NCI-H1048 (cell line): ENCODE data around the gene CCDC88B.
A peak's percentile ranks its signal among the peaks of the same experiment; 100 is the strongest.
"Not testable (repeated sequence)": the region's sequence is repeated elsewhere in the genome, so short reads cannot be mapped to it uniquely, and the experiment has no call there.

Experiments
- DNase-seq: peaks from one replicate; lab custom pipeline; 2025; lab: John Stamatoyannopoulos, UW

Gene CCDC88B

DNA sequence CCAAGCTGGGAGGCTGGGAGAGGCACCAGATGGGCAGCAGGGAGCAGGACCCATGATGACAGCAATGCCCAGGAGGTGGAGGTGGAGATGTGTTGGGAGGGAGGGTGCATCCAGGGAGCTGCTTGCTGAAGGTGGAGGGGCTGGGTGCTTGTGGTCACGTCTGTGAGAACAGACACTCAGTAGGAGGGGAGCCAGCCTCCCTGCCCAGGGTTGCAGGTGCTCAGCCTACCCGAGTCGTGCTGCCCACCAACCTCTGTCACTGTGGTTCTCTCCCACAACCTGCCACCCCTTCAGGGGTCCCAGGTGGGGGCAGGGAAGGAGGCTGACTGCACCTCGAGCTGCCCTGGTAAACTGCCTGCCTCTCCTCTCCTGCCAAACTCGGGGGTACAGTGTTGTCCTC, 16.6 kb upstream of the CCDC88B start:
- DNase-seq: no peak

DNA sequence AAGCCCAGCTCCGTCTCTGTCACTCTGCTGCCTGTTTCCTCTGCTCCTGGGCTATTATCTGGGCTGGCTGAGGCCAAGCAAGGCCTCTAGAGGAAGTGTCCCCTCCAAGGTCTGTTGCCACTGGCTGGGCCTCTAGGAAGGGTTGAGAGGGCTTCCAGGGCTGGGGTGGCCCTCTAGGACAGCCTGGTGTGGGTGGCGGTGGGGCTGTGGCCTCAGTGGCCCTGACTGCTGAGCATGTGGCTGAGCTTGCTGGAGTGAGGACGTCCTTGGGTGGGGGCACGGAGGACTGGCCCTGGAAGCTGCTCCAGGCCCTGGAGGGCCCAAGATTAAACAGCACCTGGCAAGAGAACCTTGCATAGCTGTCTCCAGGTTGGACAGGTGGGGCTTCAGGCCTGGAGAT, 16.0 kb upstream of the CCDC88B start:
- DNase-seq: not testable (repeated sequence)

DNA sequence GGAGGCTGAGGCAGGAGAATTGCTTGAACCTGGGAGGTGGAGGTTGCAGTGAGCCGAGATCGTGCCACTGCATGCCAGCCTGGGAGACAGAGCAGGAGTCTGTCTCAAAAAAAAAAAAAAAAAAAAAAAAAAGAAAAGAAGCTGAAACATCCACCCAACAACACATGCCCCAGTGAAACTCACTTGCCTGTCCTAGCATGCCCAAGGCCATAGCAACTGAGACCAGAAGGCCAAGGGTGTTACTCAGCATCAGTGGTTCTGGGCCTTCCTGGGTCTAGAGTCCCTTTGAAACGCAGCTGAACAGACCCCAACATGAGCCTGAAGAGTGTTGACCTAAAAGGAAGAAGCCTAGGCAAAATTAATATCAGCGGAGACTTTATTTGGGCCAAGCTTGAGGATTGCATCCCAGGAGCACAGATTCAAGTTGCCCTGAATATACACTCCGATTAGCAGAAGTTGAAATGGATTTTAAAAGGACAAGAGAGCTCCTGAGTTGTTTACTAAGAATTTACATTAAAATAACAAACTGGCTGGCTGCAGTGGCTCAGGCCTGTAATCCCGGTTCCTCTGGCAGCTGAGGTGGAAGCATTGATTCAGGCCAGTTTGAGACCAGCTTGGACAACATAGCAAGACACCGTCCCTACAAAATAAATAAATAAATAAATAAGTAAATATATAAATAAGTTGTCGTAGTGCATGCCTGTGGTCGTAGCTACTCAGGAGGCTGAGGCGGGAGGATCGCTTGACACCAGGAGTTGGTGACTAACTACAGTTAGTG, 15.1 kb upstream of the CCDC88B start:
- DNase-seq: no peak

DNA sequence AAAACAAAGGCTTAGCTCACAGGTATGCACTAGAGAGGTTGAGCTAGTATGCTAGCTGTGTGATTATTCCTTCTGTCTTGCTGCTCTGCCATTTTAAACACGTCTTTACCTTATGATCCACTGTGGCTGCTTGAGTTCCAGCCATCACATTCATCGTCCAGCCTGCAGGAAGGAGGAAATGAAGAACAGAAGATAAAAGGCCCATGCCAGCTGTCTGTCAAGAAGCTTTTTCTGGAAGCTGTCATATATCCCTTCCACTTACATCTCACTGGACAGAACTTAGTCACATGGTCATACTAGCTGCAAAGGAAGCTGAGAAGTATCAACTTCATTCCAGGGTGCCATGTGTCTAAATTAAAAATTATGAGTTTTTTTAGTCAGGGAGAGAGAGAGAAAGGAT, 12.6 kb upstream of the CCDC88B start:
- no peak for DNase-seq

DNA sequence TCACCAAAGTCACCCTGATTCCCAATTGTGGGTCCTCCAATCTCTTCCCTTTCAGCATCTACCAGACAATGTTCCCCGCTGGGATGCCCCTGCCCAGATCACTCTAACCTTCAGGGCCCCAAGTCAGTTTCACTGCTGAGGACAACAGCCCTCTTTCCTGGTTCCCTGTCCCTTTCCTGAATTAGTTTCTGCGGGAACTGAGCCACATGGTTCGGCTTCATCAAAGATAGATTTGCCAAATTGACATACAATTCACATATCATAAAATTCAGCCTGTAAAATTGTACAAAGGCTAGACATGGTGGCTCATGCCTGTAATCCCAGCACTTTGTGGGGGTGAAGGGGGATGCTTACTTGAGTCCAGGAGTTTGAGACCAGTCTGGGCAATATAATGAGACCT, 12.0 kb upstream of the CCDC88B start:
- no peak for DNase-seq

DNA sequence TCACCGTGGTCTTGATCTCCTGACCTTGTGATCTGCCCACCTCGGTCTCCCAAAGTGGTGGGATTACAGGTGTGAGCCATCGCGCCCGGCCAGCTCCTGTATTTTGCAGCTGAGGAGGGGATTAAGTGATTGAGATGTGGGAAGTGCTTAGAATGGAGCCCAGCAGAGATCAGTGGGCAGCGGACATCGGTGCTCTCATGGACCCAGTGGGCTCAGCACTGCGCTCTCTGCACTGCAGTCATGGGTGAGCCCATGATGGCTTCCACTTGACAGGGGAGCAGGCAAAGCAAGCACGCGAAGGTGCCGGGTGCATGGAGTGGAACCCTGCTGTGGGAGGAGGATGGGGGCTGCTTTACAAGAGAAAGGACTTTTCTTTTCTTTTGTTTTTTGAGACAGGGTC, 9.1 kb upstream of the CCDC88B start:
- no peak for DNase-seq

DNA sequence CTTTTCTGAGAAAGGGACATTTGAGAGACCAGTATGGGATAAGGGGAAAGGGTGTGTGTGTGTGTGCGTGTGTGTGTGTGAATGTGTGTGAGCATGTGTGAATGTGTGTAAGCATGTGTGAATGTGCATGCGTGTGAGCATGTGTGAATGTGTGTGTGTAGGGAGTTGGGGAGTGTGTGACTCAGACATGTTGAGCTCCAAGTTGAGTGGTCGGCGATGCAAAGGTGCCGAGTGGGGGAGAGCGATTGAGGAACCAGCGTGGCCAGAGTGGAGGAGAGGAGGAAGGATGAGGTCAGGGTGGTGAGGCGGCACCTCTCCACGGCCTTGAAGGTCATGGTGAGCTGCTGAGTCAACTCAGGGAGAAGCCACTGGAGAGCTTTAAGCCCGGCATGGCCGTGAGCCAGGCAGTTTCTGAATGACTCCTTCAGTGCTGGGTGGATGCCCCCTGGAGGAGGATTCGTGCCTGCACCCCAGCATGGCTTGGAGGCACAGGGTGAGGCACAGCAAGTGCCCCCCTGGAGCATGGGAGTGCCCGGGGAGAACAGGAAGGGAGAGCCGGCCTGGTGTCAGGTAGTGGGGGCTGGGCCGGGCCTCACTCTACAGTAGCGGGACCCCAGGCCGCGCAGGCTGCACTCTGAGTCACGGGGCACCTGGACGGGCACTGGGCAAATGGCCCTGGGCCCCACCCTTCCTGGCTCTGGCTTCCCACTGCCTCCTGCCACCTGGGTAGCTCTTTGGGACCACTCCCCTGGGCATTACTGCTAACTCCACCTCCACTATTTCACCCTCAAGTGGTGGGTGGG, 8.2 kb upstream of the CCDC88B start:
- no peak for DNase-seq

DNA sequence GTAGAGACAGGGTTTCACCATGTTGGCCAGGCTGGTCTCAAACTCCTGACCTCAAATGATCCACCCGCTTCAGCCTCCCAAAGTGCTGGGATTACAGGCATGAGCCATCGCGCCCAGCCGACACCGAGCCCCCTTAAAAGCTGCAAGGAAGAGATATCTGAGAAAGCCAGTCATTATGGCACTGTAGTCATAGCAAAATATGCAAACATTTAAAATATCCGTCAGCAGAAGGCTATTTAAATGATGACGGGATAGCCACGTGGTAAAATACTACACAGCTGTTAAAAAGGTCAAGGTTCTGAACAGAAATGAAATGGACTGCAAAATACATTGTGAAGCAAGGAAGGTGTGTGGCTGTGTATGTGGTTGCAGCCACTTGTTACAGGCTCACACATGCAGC, 6.4 kb upstream of the CCDC88B start:
- DNase-seq: no peak

DNA sequence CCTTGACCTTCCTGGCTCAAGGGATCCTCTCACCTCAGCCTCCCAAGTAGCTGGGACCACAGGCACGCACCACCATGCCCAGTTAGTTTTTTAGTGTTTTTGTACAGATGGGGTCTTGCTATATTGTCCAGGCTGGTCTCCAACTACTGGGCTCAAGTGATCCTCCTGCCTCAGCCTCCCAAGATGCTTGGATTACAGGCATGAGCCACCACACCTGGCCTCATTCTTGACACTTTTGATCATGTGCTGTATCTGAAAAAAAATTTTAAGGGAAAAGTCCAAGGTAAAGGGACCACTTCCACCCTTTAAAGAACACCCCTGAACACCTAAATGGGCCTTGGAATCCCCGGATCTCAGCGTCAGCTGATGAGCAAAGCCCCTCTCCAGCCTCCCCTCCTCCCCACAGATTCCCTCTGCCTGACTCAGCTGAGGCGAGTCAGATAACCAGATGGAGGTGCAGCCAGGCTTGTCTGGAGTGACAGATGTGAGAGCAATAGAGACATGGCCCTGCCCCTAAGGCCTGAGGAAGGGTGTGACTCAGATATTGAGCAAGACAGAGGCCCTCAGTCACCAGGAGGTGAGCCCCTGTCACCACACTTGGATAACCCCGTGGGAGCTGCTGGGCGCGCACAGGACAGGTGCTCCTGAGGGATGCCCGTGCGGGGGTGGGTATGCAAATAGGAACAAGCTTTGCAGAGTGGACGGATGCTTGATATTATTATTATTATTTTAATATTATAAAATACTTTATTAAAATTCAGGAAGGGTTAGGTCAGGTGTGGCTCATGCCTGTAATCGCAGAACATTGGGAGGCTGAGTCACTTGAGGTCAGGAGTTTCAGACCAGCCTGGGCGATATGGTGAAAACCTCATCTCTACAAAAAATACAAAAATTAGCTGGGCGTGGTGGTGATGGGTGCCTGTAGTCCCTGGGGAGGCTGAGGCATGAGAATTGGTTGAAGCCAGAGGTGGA, 5.0 kb upstream of the CCDC88B start:
- no peak for DNase-seq

DNA sequence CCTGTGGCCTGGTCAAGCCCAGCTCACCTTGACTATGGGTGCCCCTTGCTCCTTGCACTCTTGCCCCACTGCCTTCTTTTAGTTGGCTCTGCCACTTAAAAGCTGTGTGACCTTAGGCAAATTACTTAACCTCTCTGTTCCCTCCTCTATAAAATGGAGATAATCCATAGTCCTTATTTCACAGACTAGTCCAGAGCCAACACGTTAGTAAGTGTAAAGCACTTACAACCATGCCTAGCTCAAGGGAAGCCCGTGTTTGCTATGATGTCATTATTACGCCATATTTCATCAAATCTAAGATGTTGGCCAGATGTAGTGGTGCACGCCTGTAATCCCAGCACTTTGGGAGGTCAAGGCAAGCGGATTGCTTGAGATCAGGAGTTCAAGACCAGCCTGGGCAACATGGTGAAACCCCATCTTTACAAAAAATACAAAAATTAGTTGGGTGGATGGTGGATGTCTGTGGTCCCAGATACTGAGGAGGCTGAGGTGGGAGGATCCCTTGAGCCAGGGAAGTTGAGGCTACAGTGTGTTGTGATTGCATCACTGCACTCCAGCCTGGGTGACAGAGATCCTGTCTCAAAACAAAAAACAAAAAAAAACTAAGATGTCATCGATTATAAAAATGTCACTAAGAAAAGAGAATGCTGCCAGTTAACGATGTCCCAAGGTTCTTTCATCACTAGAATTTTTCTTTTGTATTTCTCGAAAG, 2.3 kb upstream of the CCDC88B start:
- DNase-seq: no peak

DNA sequence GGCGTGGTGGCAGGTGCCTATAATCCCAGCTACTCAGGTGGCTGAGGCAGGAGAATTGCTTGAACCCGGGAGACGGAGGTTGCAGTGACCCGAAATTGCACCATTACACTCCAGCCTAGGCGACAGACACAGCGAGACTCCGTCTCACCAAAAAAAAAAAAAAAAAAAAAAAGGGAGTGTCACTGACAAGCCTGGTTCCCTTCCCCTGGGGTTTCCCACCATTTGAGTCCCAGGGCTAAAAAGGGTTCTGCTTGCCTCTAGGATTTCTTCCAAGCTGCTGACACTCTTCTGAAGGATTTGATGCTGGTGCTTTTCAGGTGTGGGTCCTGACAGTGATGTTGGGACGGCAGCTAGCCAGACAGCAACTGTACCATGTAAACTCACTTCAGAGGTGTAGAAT, 1.3 kb upstream of the CCDC88B start:
- DNase-seq: no peak

DNA sequence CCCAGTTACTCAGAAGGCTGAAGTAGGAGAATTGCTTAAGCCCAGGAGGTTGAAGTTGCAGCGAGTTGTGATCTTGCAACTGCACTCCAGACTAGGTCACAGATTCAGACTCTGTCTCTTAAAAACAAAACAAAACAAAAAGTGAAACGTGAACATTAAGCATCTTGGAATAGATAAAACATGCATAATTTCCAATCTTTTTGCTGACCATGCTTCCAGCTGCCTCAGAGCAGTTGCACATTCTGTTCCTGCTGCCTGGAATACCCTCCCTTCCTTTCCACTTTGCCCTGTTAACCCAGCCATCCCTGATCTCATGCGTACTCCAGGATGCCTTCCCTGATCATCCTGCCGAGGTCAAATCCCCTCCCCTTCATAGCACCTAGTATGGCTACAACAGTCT, 718 bp upstream of the CCDC88B start:
- DNase-seq: no peak

DNA sequence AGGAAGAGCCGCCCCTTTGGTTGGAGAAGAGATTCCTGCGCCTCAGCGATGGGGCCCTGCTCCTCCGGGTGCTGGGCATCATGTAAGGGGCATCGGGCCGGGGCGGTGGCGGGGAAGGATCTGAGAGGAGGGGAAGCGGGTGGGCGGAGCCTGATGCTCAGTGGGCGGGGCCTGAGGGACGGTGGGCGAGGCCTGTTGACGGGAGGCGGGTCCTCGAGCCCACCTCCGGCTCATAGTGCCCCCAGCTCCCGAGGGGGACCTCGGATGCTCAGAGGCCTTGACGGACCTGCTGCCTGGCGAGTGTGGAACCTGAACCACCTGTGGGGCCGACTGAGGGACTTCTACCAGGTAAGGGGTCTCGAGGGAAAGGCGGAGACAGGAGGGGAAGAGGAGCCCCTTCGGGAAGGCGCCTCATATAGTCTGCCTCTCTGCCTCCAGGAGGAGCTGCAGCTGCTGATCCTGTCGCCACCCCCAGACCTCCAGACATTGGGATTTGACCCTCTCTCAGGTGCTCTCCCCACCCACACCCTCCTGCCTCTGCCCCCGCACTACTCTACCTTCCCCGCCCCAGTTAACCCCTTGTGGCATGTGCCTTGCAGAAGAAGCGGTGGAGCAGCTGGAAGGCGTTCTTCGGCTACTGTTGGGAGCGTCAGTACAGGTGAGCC, 799 bp downstream of the CCDC88B start:
- DNase-seq: no peak

DNA sequence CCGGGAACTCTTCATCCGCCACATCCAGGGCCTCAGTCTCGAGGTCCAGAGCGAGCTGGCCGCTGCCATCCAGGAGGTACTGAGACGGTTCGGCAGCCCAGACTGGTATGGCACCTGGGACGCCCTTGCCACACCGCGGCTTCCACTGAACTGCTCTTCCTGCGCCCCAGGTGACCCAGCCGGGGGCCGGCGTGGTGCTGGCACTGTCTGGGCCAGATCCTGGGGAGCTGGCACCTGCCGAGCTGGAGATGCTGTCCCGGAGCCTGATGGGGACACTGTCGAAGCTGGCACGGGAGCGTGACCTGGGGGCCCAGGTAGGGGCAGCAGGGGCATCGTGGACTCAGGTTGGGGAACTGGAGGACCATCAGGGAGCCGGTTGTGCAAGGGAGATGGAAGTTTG, 1.4 kb downstream of the CCDC88B start:
- DNase-seq: no peak

DNA sequence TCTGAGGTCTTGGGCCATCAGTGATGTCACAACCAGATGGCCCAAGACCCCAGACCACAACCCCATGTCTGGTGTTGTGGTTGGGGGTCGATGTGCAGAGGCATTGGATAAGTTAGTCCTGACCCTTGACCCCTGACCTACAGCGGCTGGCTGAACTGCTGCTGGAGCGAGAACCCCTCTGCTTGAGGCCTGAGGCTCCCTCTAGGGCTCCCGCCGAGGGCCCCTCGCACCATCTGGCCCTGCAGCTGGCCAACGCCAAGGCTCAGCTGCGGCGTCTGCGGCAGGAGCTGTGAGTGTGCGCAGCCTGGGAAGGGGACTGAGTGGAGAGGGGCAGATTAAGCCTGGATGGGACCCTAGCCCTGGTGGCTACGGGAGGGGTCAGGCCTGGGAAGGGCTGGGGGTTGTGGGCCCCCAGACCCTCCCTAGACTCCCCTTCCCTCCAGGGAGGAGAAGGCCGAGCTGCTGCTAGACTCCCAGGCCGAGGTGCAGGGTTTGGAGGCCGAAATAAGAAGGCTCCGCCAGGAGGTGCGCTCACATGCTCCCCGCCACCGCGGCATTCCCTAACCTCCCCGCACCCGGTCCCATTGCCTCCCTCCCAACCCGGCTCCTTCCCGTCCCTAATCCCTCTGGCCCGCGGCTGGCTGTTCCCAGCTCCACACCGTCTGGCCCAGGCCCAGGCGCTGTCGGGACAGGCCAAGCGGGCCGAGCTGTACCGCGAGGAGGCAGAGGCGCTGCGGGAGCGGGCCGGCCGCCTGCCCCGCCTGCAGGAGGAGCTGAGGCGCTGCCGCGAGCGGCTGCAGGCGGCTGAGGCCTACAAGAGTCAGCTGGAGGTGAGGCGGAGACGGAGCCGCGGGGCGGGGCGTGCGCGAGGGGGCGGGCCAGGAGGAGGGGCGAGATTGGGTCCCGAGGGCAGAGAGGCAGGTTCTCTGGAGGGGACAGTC, 2.1 kb downstream of the CCDC88B start:
- DNase-seq: peak; percentile 43

DNA sequence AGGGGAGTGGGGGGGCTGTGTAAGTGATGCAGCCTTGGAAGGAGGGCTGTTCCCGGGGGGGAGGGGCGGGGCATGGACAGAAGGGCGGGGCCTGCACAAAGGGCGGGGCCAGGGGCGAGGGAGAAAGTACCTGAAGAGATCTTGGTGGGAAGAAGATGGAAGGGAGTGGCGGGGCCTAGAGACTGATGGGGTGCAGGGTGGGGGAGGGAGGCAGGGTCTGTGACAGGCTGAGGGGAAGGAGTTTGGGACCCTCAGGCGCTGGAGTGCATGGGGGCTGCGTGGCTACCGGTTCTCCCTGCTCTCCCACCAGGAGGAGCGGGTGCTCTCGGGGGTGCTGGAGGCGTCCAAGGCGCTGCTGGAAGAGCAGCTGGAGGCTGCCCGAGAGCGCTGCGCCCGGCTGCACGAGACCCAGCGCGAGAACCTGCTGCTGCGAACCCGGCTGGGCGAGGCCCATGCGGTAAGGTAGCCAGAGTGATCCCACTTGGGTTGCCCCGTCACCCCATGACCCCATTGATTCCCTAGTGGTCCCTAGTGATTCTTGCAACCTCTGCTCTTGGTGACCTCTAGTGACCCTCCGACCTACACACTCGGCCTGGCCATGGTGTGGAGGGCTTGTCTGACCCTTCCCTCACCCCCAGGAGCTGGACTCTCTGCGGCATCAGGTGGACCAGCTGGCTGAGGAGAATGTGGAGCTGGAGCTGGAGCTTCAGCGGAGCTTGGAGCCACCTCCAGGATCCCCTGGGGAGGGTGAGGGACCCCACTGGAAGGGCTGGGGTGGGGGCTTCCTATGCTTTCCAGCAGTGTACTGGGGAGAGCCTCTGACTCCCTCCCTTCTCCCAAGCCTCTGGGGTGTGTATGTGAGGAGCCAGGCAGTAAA, 3.1 kb downstream of the CCDC88B start:
- no peak for DNase-seq

DNA sequence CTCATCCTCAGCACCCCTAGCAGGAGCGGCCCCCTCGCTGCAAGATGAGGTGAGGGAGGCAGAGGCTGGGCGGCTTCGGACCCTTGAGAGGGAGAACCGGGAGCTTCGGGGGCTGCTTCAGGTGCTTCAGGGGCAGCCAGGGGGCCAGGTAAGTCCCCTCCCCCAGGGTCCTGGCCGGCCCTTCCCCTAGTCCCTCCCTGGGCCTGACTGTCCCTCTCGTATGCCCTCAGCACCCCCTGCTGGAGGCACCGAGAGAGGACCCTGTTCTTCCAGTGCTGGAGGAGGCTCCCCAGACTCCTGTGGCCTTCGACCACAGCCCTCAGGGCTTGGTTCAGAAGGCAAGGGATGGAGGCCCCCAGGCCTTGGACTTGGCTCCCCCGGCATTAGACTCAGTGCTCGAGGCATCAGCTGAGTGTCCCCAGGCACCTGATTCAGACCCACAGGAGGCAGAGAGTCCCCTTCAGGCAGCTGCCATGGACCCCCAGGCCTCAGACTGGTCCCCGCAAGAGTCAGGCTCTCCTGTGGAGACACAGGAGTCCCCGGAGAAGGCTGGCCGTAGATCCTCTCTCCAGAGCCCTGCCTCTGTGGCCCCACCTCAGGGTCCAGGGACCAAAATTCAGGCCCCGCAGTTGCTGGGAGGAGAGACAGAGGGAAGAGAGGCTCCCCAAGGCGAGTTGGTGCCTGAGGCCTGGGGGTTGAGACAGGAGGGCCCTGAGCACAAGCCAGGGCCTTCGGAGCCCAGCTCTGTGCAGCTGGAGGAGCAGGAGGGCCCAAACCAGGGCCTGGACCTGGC, 4.0 kb downstream of the CCDC88B start:
- no peak for DNase-seq

DNA sequence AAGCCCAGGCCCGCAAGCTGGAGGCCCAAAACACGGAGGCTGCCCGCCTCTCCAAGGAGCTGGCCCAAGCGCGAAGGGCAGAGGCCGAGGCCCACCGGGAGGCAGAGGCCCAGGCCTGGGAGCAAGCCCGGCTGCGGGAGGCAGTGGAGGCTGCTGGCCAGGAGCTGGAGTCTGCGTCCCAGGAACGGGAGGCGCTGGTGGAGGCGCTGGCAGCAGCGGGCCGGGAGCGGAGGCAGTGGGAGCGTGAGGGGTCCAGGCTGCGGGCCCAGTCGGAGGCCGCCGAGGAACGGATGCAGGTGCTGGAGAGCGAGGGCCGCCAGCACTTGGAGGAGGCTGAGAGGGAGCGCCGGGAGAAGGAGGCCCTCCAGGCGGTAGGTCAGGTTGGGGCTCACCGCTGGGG, 4.8 kb downstream of the CCDC88B start:
- no peak for DNase-seq
